ENCODE measurements around the gene EIF2AK3. TPM values are rescaled to one million over a fixed set of nuclear protein-coding genes. Genes with fewer than 3 reads are reported as not detected.

Gene EIF2AK3
- total RNA-seq = 14.4 and 22.4 TPM in 2 replicates

DNA sequence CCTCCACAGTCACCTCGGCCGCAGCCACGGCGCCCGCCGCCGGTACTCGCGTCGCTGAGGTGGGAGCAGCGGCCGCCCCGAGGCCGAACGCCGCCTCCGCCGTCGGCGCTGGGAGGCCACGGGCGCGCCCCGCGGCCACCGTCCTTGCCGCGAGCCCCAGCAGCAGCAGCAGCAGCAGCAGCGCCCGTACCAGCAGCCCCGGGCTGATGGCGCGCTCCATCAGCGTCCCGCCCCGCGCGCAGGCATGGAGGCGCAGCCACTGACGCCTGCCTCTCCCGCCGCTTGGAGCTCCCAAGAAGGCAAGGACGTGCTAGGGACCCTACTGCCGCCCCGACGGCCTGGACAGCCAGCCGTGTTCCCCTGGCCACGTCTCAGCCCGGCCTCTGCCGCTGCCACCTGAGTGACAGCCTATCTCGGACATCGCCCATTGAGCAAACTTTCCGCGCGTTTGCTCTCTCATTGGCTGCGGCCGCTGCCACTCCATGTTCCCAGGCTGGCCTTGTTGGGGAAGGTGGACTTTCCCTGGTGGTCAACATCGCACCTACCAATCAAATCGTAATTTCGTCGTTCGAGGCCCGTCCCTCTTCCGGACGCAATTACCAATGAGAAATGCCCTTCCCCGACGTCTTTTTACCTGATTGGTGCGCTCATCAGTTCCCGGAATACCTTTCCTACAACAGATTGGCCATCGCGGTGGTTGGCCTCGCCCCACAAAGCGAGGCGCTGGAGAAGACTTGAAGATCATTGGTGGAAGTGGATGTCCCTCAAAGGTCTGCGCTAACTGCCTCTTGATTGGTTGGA is at the start of gene EIF2AK3:
TSS of gene EIF2AK3 (minus strand) at position 410 of the 801 bp plus-strand sequence. CDS start at position 220, 190 bp downstream.

Other genes with a start within 250 kb of the EIF2AK3 start
- gene FOXI3, start 174.8 kb downstream of the EIF2AK3 start, total RNA-seq = not detected in 2 replicates
- 19.9 and 20.8 TPM in 2 replicates for gene RPIA, start 64.2 kb upstream of the EIF2AK3 start, total RNA-seq